ENCODE data around the gene TMEM131L. TPM values are rescaled to one million over a fixed set of nuclear protein-coding genes. Genes with fewer than 3 reads are reported as not detected.

The TMEM131L gene
- polyA plus RNA-seq, 1 experiment, result 6.0 TPM

DNA sequence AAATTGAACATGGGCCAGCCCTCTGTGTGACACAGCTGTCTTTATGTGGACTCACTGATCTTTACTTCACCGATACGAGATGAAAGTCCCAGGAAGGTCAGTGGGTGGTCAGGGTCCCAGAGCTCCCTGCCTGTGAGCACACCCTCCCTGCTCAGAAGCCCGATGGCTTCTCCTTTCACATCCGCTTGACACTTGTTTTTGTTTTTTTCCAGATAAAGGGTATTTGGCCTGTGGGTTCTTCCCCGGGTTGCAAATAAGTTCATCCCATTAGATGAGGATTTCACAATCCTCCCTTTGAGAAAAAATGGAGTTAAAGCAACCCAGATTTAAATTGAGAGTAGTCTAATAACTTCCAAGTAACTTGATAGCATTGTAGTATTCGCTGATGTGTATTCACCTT lies 169.7 kb downstream of the TMEM131L start:
- Histone ChIP-seq H3K36me3 (ENCODE audit: control insufficient read depth, insufficient read depth, low read length) (0 out of 2 replicates have a peak, but pooled peaks cover 1% of the 10 kb centered on the region), H3K27me3 (ENCODE audit: control insufficient read depth, insufficient read depth, low read length) (no peaks in the 10 kb centered on the region), H3K4me3 (ENCODE audit: low read depth, low read length) (no peak overlapping the region)
- ChIA-PET CTCF (interaction anchor here (1.1 to 4.2 kb wide), 5 partner anchors 8 to 290 kb away, joined by 3 to 30 read pairs (median 8); no protein-coding TSS in a partner anchor), POLR2A (no interaction called here)
- TF ChIP-seq, protein P1, sequence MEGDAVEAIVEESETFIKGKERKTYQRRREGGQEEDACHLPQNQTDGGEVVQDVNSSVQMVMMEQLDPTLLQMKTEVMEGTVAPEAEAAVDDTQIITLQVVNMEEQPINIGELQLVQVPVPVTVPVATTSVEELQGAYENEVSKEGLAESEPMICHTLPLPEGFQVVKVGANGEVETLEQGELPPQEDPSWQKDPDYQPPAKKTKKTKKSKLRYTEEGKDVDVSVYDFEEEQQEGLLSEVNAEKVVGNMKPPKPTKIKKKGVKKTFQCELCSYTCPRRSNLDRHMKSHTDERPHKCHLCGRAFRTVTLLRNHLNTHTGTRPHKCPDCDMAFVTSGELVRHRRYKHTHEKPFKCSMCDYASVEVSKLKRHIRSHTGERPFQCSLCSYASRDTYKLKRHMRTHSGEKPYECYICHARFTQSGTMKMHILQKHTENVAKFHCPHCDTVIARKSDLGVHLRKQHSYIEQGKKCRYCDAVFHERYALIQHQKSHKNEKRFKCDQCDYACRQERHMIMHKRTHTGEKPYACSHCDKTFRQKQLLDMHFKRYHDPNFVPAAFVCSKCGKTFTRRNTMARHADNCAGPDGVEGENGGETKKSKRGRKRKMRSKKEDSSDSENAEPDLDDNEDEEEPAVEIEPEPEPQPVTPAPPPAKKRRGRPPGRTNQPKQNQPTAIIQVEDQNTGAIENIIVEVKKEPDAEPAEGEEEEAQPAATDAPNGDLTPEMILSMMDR (IDR thresholded peaks at IDR 0.05; ENCODE audit: insufficient read depth, low read depth, low read length), result no peak
- no peak for DNase-seq (ENCODE audit: low read depth)

DNA sequence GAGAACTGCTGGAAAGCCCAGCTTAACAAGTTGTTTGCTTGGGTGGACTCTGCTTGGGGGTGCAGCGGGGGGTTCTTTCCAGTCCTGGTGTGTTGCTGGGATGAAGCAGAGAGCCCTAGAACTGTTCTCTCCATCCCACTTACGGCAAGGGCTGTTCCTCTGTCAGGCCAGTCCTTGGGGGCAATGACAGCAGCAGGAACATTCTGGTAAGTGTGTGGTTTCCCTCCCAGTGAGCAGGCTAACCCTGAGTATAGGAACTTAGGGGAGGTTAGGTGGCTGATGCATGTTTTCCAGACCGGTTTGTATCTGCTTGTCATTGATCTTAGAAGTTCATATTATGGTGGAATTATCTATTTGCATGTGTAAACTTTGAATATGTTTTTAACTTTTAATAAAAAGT lies 171.0 kb downstream of the TMEM131L start:
- TF ChIP-seq, protein P1 (IDR thresholded peaks at IDR 0.05; ENCODE audit: insufficient read depth, low read depth, low read length), result no peak
- no peaks in the 10 kb centered on the region for H3K27me3 ChIP-seq (ENCODE audit: control insufficient read depth, insufficient read depth, low read length)
- ChIA-PET CTCF (no interaction called here), POLR2A (no interaction called here)
- H3K4me3 ChIP-seq (ENCODE audit: low read depth, low read length), result no peak overlapping the region
- 0 out of 2 replicates have a peak, but pooled peaks cover 1% of the 10 kb centered on the region for H3K36me3 ChIP-seq (ENCODE audit: control insufficient read depth, insufficient read depth, low read length)
- DNase-seq (ENCODE audit: low read depth), result no peak

DNA sequence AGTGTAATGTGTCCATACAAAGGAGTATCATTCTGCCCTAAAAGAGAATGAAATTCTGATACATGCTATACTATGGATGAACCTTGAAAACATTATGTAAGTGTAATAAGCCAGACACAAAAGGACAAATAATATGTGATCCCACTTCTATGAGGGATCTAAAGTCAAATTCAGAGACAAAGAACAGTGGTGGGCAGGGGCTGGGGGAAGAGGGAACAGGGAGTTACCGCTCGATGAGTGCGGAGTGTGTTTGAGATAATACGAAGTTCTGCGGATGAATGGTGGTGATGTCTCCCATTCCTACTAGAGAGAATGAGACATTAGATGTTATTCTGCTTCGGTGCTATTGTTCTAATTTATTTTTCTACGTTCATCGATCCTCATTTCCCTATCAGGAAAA lies 171.9 kb downstream of the TMEM131L start:
- TF ChIP-seq, protein P1 (IDR thresholded peaks at IDR 0.05; ENCODE audit: insufficient read depth, low read depth, low read length), result no peak
- no peak for DNase-seq (ENCODE audit: low read depth)
- CTCF ChIA-PET, result no interaction called here
- Histone ChIP-seq H3K4me3 (ENCODE audit: low read depth, low read length) (no peak overlapping the region), H3K36me3 (ENCODE audit: control insufficient read depth, insufficient read depth, low read length) (no peaks in the 10 kb centered on the region), H3K27me3 (ENCODE audit: control insufficient read depth, insufficient read depth, low read length) (no peaks in the 10 kb centered on the region)
- POLR2A ChIA-PET, result no interaction called here

DNA sequence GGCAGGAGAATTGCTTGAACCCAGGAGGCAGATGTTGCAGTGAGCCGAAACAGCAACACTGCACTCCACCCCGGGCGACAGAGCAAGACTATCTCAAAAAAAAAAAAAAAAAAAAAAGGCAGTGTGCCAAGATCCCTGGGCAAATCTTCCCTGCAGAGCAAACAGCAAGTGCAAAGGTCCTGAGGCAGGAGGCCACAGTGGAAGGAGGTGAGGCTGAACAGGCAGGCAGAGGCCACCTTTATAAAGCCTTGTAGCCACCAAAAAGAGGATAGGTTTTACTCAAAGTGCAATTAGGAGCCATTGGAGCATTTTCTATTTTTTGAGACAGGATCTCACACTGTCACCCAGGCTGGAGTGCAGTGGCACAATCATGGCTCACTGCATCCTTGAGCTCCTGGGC lies 172.8 kb downstream of the TMEM131L start:
- Histone ChIP-seq H3K27me3 (ENCODE audit: control insufficient read depth, insufficient read depth, low read length) (no peaks in the 10 kb centered on the region), H3K4me3 (ENCODE audit: low read depth, low read length) (no peak overlapping the region), H3K36me3 (ENCODE audit: control insufficient read depth, insufficient read depth, low read length) (no peaks in the 10 kb centered on the region)
- CTCF ChIA-PET, result no interaction called here
- DNase-seq (ENCODE audit: low read depth), result no peak
- POLR2A ChIA-PET, result no interaction called here
- TF ChIP-seq, protein P1 (IDR thresholded peaks at IDR 0.05; ENCODE audit: insufficient read depth, low read depth, low read length), result no peak

DNA sequence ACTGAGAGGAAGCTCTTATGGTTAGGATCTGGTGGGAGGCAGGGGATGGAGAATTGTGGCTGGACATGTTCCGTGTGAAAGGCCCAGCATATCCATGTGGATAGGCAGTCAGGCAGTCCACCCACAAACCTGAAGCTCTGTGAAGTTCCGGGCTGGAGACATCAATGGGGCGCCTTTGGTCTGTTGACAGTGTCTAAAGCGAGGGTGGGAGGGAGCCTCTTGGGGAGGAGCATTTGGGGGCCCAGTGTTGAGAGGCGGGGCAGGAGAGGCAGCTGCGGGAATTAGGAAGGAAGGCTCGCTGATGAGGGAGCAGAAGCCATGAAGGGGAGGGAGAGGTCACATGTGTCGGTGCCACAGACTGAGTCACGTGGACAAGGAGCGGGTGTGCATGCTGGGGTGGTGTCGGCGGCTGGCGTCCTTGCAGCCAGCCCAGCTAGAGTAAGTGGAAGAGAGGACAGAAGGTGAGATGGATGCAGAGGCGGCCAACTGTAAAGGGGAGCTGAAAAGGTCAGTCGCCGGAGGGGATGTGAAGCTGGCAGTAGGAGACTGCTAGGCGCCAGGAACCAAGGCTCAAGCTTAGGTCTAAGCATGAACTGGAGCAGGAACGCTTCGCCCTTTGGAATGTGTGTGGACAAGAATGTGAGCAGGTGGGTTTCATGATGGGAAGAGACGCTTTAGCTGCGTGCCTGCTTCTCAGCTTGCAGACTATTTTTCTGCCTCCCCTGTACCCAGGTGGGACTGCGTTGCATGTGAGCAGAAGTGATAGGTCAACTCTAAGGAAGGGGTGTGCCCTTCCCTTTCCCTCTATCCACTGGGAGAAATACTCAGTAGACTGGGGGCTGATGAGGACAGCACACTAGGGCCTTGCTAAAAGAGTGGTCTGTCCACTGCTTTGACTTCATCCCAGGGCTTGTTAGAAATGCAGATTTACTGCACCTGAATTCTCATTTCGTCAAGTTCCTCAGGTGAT lies 174.0 kb downstream of the TMEM131L start:
- ChIA-PET CTCF (interaction anchor here (1.0 to 1.1 kb wide), 2 partner anchors 9 to 110 kb away, joined by 3 read pairs; no protein-coding TSS in a partner anchor), POLR2A (no interaction called here)
- DNase-seq (ENCODE audit: low read depth), result no peak
- TF ChIP-seq, protein P1 (IDR thresholded peaks at IDR 0.05; ENCODE audit: insufficient read depth, low read depth, low read length), result no peak
- H3K36me3 ChIP-seq (ENCODE audit: control insufficient read depth, insufficient read depth, low read length), result no peaks in the 10 kb centered on the region
- no peaks in the 10 kb centered on the region for H3K27me3 ChIP-seq (ENCODE audit: control insufficient read depth, insufficient read depth, low read length)
- H3K4me3 ChIP-seq (ENCODE audit: low read depth, low read length), result no peak overlapping the region
